K562 (cell line): ENCODE measurements around the gene DPM1. TPM values are rescaled to one million over a fixed set of nuclear protein-coding genes. Genes with fewer than 3 reads are reported as not detected.

Experiments used
- CUX1 ChIP-seq: fragments of 200-800 bp; sonication (Bioruptor generic); IDR thresholded peaks from 2 replicates; pipeline ENCODE4 v1.6.1; 2016; ENCODE audit warnings: missing genetic modification characterization, missing compliant biosample characterization
- DACH1 ChIP-seq: fragments of 450-650 bp; IDR thresholded peaks from 2 replicates; pipeline ENCODE4 v1.6.1; 2018; ENCODE audit not compliant: partially characterized antibody
- E2F6 ChIP-seq, 2 experiments: IDR thresholded peaks; 2 replicates each; pipeline ENCODE4 v1.6.1; 2011; ENCODE audit warnings: borderline replicate concordance in 1 of 2, control low read depth in 1 of 2, low read depth in 1 of 2, low read length in 1 of 2, mild to moderate bottlenecking in 1 of 2, mixed read lengths in 1 of 2, moderate library complexity in 1 of 2; ENCODE audit not compliant: insufficient read depth in 1 of 2, insufficient read length in 1 of 2, poor library complexity in 1 of 2, severe bottlenecking in 1 of 2; ENCODE audit errors: extremely low read depth in 1 of 2
- FIP1L1 ChIP-seq: fragments of 200-400 bp; formaldehyde crosslinking; IDR thresholded peaks from 2 replicates; pipeline ENCODE4 v1.6.1; 2018; ENCODE audit warnings: mild to moderate bottlenecking, low read depth, low read length; ENCODE audit not compliant: poor library complexity, severe bottlenecking
- MYC ChIP-seq, 2 experiments: fragments of 250-450 bp in 1 of 2; sonication (Bioruptor Pico) in 1 of 2; IDR thresholded peaks; 2 replicates each; pipeline versions ENCODE4 v1.5.1 to v1.6.1; 2012 to 2021; ENCODE audit warnings: low read depth in 2 of 2, borderline replicate concordance in 1 of 2, improper control_type of control experiment in 1 of 2, low read length in 1 of 2, mild to moderate bottlenecking in 1 of 2, moderate library complexity in 1 of 2
- NR1H2 ChIP-seq: sonication (generic); formaldehyde crosslinking; IDR thresholded peaks from 2 replicates; pipeline ENCODE4 v1.4.0; 2020; ENCODE audit warnings: mild to moderate bottlenecking, missing genetic modification reagents
- SIN3A ChIP-seq, 2 experiments: fragments of 150-350 bp in 1 of 2; IDR thresholded peaks; 2 replicates each; pipeline ENCODE4 v1.6.1; 2011 to 2016; ENCODE audit warnings: borderline replicate concordance in 2 of 2, low read depth in 2 of 2, low read length in 2 of 2, mild to moderate bottlenecking in 2 of 2, moderate library complexity in 2 of 2; ENCODE audit not compliant: control insufficient read depth in 1 of 2
- TCF7L2 ChIP-seq: fragments of 150-350 bp; IDR thresholded peaks from 2 replicates; pipeline ENCODE4 v1.6.1; 2016; ENCODE audit warnings: low read depth, mild to moderate bottlenecking, low read length, moderate library complexity
- VEZF1 ChIP-seq: fragments of 200-800 bp; sonication (Bioruptor generic); IDR thresholded peaks from 2 replicates; pipeline ENCODE4 v1.6.1; 2017; ENCODE audit warnings: missing genetic modification characterization, missing compliant biosample characterization
- ZBTB12 ChIP-seq: fragments of 250-450 bp; sonication (Bioruptor Pico); IDR thresholded peaks from 2 replicates; pipeline ENCODE4 v1.4.0; 2020
- ZNF12 ChIP-seq: sonication (generic); formaldehyde crosslinking; IDR thresholded peaks from 2 replicates; pipeline ENCODE4 v1.4.0; 2020; ENCODE audit warnings: mild to moderate bottlenecking, missing genetic modification reagents
- ZNF224 ChIP-seq: sonication (generic); formaldehyde crosslinking; IDR thresholded peaks from 2 replicates; pipeline ENCODE4 v1.8.0; 2022; ENCODE audit warnings: mild to moderate bottlenecking, missing genetic modification reagents
- polyA plus RNA-seq, 8 experiments: library from polyadenylated mRNA; depleted of rRNA in 4 of 8; stranded (reverse) in 5 of 8; unstranded in 3 of 8; fragments of >200 nt; fragmentation: Nextera tagmentation in 2 of 8; fragmentation: Illumina TruSeq in 1 of 8; extraction: Ambion mirVana in 2 of 8; extraction: Trizol in 1 of 8; gene quantifications; 2 replicates each; pipeline versions ENCODE4 v1.2.1 to v1.2.3, GENCODE V29; 2011 to 2014; ENCODE audit warnings: inconsistent platforms in 1 of 8, missing spikeins in 1 of 8
- total RNA-seq, 7 experiments: library from RNA; depleted of rRNA in 6 of 7; stranded (reverse); fragments of >200 nt in 6 of 7; fragmentation: Illumina TruSeq in 2 of 7; extraction: Trizol in 2 of 7; gene quantifications; 2 replicates each; pipeline versions ENCODE4 v1.2.1 to v1.2.3, GENCODE V29; 2011 to 2021; ENCODE audit warnings: low replicate concordance in 1 of 7

Gene DPM1
- total and polyA plus RNA-seq, 9 of the 15 experiments (the other 6 are each of a cell fraction or from before 2014, with no cell fraction given), result 75.2 to 190 (median 153) TPM

GRCh38 chr20:50930139-50930975, 28.0 kb downstream of the DPM1 start (continued):
- TF ChIP-seq ZBTB12 (no peak), DACH1 (no peak), TCF7L2 (no peak), SIN3A (IDR thresholded peaks at IDR 0.05; ENCODE audit: borderline replicate concordance in 2 of 2, control insufficient read depth in 1 of 2, low read depth in 2 of 2, low read length in 2 of 2) (0 out of 4 replicates have a peak, but pooled peaks of 1 of the 2 experiments have one; percentile 37), FIP1L1 (no peak), NR1H2 (no peak), ZNF12 (no peak), VEZF1 (CRISPR knock-in tag) (no peak), CUX1 (no peak), MYC (IDR thresholded peaks at IDR 0.05; ENCODE audit: low read depth, low read length) (no peak), MYC (CRISPR knock-in tag; IDR thresholded peaks at IDR 0.05; ENCODE audit: borderline replicate concordance, low read depth) (no peak), ZNF224 (no peak), E2F6 (IDR thresholded peaks at IDR 0.05; ENCODE audit: borderline replicate concordance in 1 of 2, extremely low read depth in 1 of 2, insufficient read depth in 1 of 2, insufficient read length in 1 of 2, low read depth in 1 of 2, low read length in 1 of 2, poor library complexity in 1 of 2, severe bottlenecking in 1 of 2) (peak in 1 of 2 experiments; percentile 22)
